HG03457 (cell line): ENCODE results near the gene CCDC148.
"Not testable (repeated sequence)": the region's sequence is repeated elsewhere in the genome, so short reads cannot be mapped to it uniquely, and the experiment has no call there.

Source experiments
- ATAC-seq: cut with Tn5 transposase; IDR thresholded peaks from one replicate; pipeline ENCODE4 v1.9.1; 2021; ENCODE audit warnings: moderate number of reproducible peaks; ENCODE audit not compliant: unreplicated experiment

Gene CCDC148

GRCh38 chr2:158378926-158379325 is 77.6 kb downstream of the CCDC148 start:
- ATAC-seq, result no peak

GRCh38 chr2:158366342-158366741 is 90.2 kb downstream of the CCDC148 start:
- ATAC-seq, result no peak

GRCh38 chr2:158359846-158360245 is 96.7 kb downstream of the CCDC148 start:
- ATAC-seq, result no peak

DNA sequence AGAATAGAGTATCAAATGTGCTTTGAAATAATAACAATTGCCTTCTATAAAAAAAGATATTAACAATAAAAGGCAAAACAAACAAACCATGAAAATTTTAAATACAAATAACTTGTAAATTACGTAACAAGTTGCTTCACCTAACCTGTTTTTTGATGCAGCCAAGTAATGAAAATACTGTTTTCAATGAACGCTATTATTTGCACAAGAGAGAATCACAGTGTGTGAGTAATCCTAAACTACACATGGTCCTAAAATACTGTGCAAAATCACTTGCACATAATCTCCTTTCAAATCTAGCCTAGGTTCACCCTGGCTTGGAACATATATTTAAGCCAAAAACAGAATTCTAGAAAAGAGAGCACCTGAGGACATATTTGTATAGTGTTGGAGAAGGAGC is 98.9 kb downstream of the CCDC148 start:
- no peak for ATAC-seq

DNA sequence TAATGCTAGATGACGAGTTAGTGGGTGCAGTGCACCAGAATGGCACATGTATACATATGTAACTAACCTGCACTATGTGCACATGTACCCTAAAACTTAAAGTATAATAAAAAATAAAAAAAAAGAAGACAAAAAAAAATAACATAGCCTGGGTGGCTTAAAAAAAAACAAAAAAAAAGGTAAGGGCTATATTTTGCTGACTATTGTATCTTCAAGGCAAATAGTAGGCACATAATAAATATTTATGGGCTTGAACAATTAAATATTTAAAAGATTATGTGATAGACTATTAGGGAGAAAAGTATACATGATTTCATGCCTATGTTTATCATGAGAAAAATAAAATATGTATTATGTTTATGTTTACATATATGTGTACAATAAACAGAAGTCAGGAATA is 99.4 kb downstream of the CCDC148 start:
- no peak for ATAC-seq

- not testable (repeated sequence) for ATAC-seq
These were observed 105.1 kb downstream of the CCDC148 start for GRCh38 chr2:158351466-158351816.

DNA sequence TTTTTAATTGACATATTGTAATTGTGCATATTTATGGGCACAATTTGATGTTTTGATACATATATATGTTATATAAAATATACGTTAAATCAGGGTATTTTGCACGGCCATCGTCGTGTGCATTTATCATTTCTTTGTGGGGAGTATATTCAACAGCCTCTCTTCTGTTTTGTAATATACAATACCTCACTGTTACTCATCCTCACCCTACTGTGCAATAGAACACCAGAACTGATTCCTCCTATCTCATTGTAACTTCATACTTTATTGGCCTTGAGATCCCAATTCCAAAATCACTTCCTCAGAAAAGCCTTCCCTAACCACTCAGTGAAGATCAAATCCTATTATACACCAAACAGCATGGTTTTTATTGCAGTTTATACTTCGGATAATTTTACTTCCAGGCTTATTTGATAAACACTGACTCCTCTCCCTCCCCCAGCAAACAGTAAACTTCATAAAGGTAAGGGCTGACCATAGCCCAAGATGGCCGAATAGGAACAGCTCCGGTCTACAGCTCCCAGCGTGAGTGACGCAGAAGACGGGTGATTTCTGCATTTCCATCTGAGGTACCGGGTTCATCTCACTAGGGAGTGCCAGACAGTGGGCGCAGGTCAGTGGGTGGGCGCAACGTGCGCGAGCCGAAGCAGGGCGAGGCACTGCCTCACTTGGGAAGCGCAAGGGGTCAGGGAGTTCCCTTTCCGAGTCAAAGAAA is 105.6 kb downstream of the CCDC148 start:
- ATAC-seq, result not testable (repeated sequence)

DNA sequence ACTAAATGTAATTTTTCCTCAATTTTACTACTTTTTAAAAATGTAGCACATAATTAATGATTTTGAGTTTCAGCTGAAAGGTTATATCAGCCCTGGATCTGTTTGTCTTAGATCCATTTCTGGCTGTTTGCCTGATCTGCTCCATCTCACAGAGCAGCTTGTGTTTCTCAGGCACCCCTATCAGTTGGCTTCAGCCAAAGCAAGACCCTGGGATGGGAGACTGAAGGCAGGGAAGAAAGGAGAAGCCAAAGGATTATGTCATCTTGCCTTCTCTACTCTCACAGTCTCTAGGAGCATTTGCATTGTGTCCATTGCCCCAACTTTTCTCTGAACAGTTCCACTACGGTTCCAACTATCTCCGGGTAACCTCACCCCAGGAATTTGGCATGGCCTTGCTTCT is 110.5 kb downstream of the CCDC148 start:
- no peak for ATAC-seq

DNA sequence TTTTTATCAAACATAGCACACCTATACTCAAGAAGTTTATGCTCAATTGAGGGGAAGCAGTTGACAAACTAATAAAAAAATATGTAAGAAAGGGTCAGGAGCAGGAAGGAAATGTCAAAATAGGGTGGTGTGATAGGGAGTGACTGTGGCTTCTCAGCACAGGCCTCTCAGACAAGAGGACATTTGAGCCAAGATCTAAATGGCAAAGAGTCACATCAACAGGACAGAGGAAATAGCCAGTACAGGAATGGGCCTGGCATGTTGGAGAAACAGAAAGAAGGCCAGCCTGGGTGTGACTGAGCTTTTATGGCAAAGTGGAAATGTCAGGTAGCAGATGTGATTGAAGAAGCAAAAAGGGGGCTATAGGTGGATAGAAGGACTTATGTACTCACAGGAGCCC is 117.0 kb downstream of the CCDC148 start:
- ATAC-seq, result no peak

DNA sequence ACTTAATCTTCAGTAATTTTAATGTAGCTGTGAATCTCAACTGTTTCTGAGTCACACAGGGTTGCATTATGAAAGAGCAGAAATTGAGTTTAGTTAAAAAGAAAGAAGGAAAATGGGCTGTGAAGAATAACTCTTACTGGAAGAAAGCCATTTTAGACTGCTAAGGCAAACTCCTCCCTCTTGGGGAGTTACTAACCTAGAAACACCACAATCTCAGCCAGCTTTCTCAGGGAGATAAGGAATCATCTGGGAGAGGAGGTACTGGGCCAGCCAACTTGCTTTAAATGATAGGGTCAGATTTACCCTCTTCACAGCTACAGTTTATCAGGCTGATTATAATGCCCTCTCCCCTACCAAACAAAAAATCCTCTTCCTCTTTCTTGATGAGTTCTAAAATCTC is 119.5 kb downstream of the CCDC148 start:
- no peak for ATAC-seq

- ATAC-seq, result not testable (repeated sequence)
These were observed 124.8 kb downstream of the CCDC148 start for GRCh38 chr2:158331799-158332198.

DNA sequence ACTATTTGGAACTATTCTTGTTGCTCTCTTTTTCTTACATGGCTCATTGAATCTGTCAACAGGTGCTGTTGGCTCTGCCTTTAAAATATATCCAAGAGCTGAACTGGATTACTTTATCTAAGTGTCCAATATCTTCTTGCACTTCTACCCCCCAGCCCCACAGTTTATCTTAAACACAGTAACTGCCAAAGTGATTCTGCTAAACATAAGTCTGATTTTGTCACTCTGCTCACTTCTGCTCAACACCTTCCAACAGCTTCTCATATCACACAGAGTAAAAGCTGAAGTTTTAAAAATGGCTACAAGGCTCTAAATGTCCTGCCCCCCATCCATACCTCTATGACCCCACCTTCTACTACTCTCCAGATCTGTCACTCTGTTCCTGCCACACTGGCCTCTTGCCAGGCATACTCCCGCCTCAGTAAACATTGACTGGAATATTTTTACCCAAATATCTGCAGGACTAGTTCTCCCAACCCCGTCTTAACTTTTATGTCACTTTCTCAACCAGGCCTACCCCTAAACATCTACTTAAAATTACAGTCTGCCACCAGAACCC is 130.7 kb downstream of the CCDC148 start:
- ATAC-seq, result no peak

- ATAC-seq, result no peak
These were observed 131.3 kb downstream of the CCDC148 start for GRCh38 chr2:158325031-158325781.

DNA sequence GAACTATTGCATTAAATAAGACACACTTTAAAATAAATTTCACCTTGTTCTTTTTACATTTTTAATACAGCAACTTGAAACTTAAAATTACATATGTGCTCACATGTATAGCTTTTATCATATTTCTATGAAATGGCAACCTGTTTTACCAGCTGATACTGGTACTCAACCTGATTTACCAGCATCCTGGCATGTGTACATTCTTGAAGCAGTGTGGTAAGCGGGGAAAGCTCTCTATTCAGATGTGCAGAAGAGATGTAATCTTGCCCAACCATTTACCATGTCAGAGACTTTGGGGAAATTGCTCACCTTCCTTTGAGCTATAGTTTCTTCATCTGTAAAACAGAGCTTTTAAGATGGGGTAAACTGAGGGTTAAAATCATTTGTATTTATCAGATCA is 133.2 kb downstream of the CCDC148 start:
- no peak for ATAC-seq

DNA sequence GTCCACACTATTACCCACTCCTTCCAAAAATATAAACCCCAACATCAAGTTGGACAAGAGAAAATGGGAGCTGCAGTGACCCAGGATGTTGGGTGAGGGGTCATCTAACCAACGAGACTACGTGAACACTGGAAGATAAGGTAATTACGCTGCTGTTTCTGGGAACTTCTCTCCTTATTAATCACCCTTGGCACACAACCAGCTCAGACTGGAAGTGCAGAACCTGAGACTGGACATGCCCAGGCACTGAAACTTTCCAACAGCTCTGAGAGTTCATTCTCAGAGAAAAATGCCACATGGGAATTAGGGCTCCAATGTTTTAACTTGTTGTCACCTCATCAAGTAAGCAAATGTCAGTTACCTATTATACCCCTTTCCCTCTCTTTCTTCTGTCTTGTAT is 135.3 kb downstream of the CCDC148 start:
- ATAC-seq, result no peak

- no peak for ATAC-seq
These were observed 137.3 kb downstream of the CCDC148 start for GRCh38 chr2:158319269-158319668.

DNA sequence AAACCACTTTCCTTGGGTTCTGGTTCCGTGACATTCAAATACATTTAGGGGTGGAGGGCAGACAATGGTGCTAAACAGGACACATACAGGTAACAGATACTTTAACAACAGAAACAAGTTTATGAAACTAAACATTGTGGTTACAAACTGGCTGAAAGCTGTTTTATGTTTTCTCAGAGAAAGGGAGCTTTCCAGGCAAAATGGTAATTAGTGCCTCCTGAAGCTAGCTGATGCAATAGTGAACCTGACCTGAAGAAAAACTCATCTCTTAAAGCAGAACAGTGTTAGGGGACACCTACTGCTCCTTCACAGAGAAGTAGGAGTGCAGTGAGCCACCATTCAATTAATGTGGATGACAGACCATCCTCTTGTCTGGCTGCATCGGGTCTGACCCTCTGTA is 138.9 kb downstream of the CCDC148 start:
- no peak for ATAC-seq

DNA sequence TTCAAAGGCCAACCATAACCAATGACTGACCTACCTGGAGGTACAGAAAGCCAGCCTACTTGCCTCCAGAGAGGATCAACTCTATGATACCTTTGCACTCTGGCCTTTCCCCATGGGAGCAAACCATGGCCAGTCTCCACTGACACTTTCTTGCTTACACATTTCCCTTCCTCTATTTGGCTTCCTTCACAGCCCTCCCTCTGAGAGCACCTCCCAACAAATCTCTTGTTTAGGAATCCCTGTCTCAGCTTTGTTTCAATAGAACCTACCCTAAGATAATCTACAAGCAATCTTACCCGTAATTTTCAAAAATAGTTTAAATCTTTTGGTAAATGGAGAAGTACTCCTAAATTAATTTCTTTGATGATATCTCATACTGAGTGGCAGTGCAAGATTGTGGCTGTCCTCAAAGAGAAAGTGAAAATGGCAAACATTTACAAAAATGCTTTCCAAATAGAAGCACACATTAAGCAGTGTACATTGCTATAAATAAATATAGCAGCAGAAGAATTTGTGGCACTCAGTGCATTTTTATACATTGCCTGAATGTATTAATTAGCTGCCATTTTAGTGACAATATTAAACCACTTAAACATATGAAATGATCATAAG is 140.6 kb downstream of the CCDC148 start:
- no peak for ATAC-seq

- ATAC-seq, result no peak
These were observed 141.6 kb downstream of the CCDC148 start for GRCh38 chr2:158315000-158315399.

DNA sequence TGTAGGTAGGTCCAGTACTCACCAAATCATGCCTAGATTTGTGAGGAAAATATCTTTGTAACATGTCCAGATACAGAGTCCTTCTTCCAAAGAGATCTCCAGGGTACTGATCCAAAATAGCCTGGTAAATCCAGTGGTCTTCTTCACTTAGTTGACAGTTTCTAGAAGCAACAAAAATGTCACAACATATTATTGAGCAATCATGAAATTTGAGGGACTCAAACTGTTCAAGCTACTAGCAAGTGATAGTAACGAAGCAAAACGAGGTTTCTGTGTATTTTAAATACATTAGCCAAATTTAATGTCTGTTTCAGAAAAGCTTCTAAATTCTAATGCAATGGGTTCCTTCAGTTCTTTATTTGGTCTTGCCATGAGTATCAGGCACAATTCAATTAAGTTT is 142.8 kb downstream of the CCDC148 start:
- no peak for ATAC-seq

GRCh38 chr2:158312981-158313380 is 143.6 kb downstream of the CCDC148 start:
- ATAC-seq, result no peak

- ATAC-seq, result not testable (repeated sequence)
These were observed 146.1 kb downstream of the CCDC148 start for GRCh38 chr2:158310407-158310806.
